H1 (cell line): ENCODE measurements around the gene TINAGL1. TPM values are rescaled to one million over a fixed set of nuclear protein-coding genes. Genes with fewer than 3 reads are reported as not detected.

Experiments used
- BACH1 ChIP-seq: IDR thresholded peaks from 2 replicates; pipeline ENCODE4 v1.6.1; 2012; ENCODE audit warnings: low read length, improper control_type of control experiment
- BCL11A ChIP-seq, 2 experiments: IDR thresholded peaks; one replicate each; pipeline ENCODE4 v1.6.1; 2011; ENCODE audit warnings: low read depth in 2 of 2, low read length in 2 of 2, mild to moderate bottlenecking in 2 of 2
- BRCA1 ChIP-seq: IDR thresholded peaks from 2 replicates; pipeline ENCODE4 v1.6.1; 2012; ENCODE audit warnings: low read depth, low read length, improper control_type of control experiment
- CEBPB ChIP-seq: IDR thresholded peaks from 2 replicates; pipeline ENCODE4 v1.6.1; 2012; ENCODE audit warnings: low read depth, low read length
- GTF2F1 ChIP-seq: IDR thresholded peaks from 2 replicates; pipeline ENCODE4 v1.6.1; 2012; ENCODE audit warnings: low read depth, low read length, improper control_type of control experiment, borderline replicate concordance
- KDM1A ChIP-seq: fragments of 200-600, 300-600 bp; sonication (generic); IDR thresholded peaks from 2 replicates; pipeline ENCODE4 v1.7.1; 2016; ENCODE audit warnings: mild to moderate bottlenecking, low read length, borderline replicate concordance
- RBBP5 ChIP-seq: IDR thresholded peaks from 2 replicates; pipeline ENCODE4 v1.7.1; 2012; ENCODE audit warnings: low read depth, mild to moderate bottlenecking, inconsistent platforms, low read length, moderate library complexity, borderline replicate concordance
- SIX5 ChIP-seq: IDR thresholded peaks from 2 replicates; pipeline ENCODE4 v1.6.1; 2011; ENCODE audit warnings: mild to moderate bottlenecking, low read depth, low read length
- SP1 ChIP-seq: IDR thresholded peaks from 2 replicates; pipeline ENCODE4 v1.6.1; 2011; ENCODE audit warnings: low read depth, low read length
- TBP ChIP-seq: IDR thresholded peaks from 2 replicates; pipeline ENCODE4 v1.6.1; 2011; ENCODE audit warnings: low read depth, low read length, improper control_type of control experiment
- ZNF274 ChIP-seq: IDR thresholded peaks from 2 replicates; pipeline ENCODE4 v1.7.0; 2012; ENCODE audit warnings: low read length, borderline replicate concordance; ENCODE audit errors: extremely low read depth
- polyA plus RNA-seq, 7 experiments: library from polyadenylated mRNA; depleted of rRNA in 3 of 7; stranded (reverse) in 5 of 7; unstranded in 2 of 7; fragments of >200 nt in 5 of 7; fragments of 200-250 nt in 2 of 7; gene quantifications; 1 replicate in 5 of 7; 2 replicates in 1 of 7; 4 replicates in 1 of 7; pipeline versions ENCODE4 v1.2.1 to v1.2.3, GENCODE V29; 2011 to 2013; ENCODE audit warnings: missing spikeins in 2 of 7, mixed read lengths in 2 of 7
- total RNA-seq: library from RNA; stranded (reverse); fragmentation: NEBNext Ultra II Directional; extraction: Animal tissue kit (Norgen Biotek cat#: 25700); gene quantifications from 2 replicates; pipeline ENCODE4 v1.2.1, GENCODE V29; 2021
- TF ChIP-seq, protein P1 (sequence below): IDR thresholded peaks from 2 replicates; pipeline ENCODE4 v1.6.1; 2011; ENCODE audit warnings: low read depth, mild to moderate bottlenecking, low read length; ENCODE audit not compliant: insufficient read depth

The TINAGL1 gene
- total and polyA plus RNA-seq, 2 of the 8 experiments (the other 6 are each of a cell fraction or from before 2014, with no cell fraction given) = 11.2 to 21.7 TPM

DNA sequence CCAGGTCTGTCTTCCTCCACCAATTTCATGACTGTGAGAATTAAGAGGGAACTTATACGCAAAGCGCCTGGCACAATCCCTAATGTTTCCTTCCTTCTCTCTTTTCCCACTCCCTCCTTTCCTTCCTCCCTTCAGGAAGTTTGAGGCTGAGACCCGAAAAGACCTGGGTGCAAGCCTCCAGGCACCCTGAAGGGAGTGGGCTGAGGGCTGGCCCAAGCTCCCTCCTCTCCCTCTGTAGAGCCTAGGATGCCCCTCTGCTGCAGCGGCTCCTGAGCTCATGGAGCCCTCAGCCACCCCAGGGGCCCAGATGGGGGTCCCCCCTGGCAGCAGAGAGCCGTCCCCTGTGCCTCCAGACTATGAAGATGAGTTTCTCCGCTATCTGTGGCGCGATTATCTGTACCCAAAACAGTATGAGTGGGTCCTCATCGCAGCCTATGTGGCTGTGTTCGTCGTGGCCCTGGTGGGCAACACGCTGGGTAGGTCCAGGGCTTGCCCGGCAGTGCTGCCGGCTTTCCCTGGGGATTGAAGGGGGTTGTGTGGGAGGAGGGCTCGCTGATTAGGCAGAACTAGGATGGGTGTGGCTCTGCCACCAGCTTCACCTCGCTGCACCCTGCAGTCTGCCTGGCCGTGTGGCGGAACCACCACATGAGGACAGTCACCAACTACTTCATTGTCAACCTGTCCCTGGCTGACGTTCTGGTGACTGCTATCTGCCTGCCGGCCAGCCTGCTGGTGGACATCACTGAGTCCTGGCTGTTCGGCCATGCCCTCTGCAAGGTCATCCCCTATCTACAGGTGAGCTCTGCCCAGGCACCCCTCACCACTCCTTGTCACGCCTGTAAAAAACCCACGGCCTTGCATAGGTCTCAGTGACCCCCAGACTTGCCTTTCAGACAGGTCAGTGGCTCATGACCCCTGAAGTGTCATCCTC is 42.9 kb downstream of the TINAGL1 start (continued):
- TF ChIP-seq BCL11A (IDR thresholded peaks at IDR 0.05; ENCODE audit: low read depth in 2 of 2, low read length in 2 of 2) (no peak), SIX5 (no peak), BACH1 (no peak), CEBPB (no peak), TBP (no peak), ZNF274 (no peak), RBBP5 (no peak), KDM1A (no peak), SP1 (no peak), BRCA1 (no peak), GTF2F1 (no peak)
- TF ChIP-seq, protein P1, sequence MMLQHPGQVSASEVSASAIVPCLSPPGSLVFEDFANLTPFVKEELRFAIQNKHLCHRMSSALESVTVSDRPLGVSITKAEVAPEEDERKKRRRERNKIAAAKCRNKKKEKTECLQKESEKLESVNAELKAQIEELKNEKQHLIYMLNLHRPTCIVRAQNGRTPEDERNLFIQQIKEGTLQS = no peak
